Activated CD4-positive, alpha-beta T cell treated with anti-CD3 and anti-CD28 coated beads, Interleukin-2, Interleukin-6, amounts not matched to agents 100 ng/mL and 50 ng/mL, durations not matched to agents 16 hours and 8 hours (primary cell): ENCODE data around the gene BNIP5.

ENCODE experiments used
- DNase-seq: peaks from one replicate; pipeline ENCODE4 v3.0.0-alpha.2; 2020

BNIP5 gene

DNA sequence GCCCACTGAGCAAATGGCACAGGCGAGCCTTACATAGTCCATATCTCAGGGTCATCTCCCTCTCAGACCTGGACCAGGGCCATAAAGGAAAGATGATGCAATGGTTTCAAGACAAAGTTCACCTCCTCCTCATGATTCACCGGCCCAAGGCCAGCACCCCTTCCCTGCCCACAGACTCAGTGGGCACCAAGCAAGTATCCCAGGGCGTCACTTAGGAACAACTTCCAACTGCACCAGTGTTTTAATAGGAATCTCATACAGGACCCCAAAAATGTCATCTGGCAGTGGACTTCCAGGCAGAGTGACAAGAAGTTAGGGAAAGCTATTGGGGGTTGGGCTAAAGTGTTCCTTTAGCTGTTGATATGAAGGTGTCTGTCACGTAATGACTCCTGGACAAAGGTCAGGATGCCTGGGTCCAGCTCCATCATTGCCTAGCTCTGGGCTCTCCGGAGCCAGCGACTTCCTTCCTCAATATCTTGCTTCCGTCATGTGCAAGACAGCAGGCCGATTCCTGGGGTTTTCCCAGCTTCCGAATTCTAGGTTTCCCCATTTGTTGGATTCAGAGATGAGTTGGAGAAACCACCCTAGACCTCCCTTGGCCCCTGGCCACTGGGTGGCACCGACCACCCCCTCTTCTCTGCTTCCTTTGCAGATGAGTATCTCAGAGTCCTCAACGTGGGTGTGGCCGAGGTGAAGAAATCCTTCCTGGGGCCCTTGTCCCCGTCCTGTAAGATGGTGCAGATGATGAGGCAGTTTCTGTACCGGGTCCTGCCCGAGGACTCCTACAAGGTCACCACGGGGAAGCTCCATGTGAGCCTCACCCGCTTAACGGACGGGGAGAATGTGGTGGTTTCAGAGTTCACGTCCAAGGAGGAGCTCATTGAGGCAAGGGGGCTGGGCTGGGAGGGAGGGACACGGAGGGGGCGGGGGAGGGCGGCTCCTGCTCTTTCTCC lies 45.7 kb downstream of the BNIP5 start:
- DNase-seq: no peak

DNA sequence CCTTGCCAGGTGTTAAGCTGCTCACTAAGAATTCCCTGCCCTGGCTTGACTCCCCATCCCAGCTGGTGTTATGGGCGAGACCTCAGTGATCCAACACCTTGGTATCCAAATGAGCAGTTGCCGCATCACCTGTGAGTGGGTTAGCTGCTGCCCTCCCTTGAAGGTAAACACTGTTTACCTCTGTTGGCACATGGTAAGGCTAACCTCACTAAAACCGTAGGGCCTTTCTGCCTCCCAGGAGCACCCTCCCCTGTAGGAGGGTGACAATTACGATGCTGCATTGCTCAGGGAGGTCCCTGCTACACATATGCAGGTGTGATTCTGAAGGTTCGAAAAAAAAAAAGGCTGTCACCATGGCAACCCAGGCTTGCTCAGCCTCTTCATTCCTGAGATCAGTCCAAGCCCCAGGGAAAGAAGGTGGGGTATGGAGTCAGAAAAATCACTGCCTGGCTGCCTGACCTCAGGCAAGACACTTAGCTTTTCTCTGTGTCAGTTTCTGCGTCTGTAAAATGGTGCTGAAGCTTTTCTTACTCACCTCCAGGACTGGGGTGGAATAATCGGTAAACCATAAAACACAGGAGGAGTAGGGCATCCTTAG lies 47.3 kb downstream of the BNIP5 start:
- no peak for DNase-seq

DNA sequence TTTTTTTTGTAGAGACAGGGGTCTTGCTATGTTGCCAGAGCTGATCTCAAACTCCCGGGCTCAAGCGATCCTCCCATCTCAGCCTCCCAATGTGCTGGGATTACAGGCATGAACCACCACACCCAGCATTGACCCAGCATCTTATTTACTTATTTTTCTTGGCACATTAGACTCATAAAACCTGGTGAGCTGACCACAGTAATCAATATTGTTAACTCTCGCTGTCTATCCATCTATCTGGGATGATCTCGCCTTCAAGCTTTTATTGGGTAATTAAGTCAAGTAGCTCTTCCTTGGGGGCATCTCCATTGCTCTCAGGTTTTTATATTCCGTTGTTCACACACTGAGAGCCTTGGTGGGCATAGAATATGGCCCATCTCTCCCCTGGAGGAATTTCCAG lies 49.8 kb downstream of the BNIP5 start:
- DNase-seq: no peak

DNA sequence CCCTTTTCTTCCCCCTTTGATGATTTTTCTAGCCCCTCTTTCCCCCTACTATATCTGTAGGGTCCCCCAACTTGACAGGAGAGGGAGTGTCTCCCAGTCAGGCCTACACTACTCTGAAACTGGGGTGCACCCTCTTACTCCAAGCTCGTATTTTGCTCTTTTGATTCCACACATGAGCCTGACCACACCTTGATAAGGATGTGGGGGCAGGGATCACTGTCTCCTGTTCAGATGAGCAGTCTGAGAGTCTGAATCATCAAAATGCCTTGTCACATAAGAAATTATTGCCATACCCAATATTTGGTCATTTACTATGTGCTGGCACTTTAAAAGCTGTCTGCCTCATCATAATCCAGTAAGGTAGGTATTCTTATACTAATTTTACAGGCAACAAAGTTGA lies 50.9 kb downstream of the BNIP5 start:
- DNase-seq: no peak

DNA sequence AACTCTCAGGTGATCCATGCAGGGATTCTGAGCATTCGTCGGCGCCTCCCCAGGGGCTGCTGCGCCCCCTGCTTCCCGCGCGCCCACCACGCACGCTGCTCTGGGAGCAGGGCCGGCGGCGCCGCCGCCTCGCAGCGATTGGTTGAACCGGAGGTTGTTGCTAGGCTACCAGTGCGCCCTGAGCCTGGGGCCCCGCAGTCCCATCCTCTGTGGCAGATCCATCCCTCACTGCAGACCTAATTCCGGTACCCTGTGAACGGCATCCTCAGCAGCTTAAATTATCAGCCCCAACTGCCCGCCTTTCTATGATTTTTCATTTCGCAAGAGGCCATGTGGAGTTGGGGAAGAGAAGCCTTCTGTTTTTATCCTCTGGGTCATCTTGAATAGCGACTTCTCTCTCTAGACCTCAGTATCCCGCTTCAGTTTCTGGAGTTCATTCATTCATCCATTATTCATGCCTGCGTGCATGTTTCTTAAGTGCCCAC lies 51.5 kb downstream of the BNIP5 start:
- DNase-seq: no peak

DNA sequence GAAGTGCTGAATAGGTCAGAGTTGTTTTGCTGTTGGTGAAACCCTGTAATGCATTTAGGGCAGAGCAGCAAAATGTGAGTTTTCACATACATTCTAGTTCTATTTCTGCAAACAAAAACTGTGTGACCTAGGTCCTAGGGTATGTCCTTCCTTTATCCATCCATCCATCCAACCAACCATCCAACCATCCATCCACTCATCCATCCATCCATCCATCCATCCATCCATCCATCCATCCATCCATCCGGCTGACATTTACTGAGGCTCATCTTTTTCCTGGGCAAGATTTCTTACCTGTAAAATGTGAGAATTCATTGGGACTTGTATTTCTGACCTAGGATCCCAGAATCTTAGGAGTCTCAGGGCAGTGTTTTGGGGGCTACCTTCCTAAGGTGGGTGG lies 52.3 kb downstream of the BNIP5 start:
- DNase-seq: no peak

DNA sequence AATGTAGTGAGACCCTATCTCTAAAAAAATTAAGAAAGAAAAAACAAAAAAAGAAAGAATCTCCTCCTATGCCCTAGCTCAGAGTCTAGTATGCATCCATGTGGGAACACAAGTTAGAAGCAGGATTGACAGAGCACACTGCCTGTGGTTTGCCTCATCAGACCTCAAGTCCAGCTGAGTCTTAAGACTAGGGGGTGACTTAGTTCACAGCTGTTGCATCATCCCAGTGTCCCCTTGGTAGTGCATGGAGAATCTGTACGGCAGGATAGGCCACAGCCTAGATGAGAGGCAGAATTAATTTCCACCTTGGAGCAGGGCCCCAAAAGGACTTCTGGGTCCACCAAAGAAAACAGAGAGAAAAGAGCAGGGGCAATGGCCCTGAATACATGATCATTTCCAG lies 53.1 kb downstream of the BNIP5 start:
- DNase-seq: no peak

DNA sequence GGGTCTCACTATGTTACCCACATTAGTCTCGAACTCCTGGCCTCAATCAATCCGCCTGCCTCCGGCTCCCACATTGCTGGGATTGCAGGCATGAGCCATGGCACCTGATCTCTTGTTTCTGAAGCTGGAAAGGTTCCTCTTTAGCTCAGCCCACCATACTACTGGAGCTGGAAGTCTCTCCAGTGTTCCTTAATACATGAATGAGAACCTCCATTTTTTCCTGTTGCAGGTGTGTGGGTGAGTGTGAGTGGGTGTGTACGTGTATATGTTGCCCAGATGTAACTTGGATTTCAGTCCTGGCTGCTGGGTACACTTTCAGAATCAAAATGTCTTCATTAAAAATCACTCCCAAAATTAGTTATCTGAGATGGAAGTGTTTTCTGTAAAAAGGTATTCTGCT lies 55.7 kb downstream of the BNIP5 start:
- no peak for DNase-seq

DNA sequence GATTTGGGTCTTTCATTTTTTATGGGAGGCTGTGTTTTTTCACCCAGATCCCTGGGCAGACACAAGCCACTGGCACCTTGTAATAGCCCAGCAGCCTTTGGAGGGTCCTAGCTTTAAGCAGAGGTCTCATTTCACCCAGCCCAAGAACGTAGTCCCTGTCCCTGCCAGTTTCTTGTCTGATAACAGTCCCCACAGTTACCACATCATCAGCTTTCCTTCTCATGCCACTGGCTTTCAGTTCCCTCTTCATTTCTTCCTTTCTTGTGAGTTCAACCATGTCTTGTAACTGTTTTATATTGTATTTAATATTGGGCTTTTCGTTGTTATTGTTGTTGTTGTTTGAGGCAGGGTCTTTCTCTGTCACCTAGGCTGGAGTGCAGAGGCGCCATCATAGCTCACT lies 56.2 kb downstream of the BNIP5 start:
- no peak for DNase-seq

DNA sequence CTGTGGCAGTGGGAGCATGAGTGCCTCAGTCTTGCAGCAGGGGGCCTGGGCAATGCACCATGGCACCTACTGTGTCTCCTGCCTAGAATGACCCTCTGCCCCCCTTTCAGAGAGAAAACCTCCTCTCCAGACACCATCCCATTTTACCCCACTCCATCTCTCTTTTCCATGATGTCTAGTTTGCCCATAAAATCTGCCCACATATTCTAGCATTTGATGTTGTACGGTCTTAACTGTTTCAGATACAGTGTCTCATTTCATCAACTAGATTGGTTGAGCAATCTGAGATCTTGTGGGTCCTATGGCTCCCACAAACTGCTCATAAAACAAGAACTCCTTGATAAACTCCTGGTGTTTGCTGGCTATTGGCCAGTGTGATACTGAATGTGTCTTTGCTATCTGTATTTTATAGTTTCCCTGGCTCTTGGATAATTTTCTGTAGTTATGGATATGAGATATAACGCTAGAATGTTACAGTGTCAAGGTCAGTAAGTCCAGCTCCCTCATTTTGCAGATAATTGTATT lies 58.7 kb downstream of the BNIP5 start:
- no peak for DNase-seq

DNA sequence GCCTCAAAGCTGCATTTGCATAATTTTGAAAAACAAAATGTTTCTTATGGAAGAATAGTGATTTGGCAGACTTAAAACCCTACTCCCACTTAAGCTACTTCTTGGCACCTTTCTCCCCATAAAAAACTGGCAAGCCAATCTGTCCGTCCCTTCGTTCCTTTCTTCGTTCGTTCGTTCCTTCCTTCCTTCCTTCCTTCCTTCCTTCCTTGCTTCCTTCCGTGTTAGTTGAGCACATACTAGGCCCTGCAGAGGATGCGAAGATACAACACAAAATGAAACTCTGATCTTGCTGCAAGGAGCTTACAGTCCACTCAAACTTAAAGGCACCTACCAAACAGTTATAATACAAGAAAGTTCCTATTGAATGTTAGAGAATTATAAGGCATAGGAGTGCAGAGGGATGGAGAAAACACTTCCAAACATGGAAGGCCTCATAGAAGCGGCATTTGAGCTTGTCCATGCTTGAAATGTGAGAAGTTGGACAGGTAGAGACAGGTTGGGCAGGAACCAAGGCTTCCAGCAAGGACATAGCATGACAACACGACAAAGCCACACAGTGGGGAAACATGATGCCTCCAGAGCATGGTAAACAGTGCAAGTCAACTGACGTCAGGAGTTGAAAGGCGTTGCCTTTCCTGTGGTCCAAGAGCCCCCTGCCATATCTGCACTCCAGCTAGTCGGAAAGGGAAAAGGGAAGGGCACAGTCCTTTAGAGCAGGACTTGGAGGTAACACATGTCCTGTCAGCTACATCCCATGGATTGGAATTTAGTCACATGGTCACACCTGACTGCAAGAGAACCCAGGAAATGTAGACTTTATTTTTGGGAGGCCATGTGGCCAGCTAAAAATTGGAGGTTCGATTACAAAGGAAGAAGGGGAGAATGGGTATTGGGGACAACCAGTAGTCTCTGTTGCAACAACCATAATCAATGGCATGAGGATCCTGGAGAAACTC lies 59.8 kb downstream of the BNIP5 start:
- no peak for DNase-seq

DNA sequence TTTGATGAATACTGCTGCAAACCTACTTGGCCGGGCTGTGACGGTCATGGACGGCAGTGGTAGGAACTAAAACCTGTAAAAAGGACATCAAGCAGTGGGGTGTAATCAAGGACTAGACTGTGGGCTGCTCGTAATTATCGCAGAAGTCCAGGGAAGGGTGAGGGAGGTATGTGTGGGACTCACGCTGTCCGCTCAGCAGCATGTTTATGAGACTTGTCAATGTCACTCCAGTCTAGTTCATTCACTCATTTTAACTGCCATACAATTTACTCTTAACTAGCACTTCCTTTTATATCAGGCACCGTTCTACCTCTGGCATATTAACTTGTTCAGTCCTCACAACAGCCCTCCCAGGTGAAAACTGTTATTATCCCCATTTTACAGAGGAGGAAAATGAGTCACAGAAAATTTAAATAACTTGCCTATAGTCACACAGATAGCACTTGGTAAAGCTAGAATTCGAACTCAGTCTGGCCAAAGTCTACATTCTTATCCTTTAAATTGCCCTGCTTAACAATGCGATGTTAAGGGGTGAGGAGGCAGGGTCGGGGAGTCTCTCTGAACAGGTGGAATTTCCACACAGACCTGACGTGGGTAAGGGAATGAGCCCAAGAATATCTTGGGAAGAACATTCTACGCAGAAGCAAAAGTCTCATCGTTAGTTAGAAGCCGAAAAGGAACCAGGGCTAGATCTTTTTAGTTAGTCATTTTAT lies 62.7 kb downstream of the BNIP5 start:
- DNase-seq: no peak

DNA sequence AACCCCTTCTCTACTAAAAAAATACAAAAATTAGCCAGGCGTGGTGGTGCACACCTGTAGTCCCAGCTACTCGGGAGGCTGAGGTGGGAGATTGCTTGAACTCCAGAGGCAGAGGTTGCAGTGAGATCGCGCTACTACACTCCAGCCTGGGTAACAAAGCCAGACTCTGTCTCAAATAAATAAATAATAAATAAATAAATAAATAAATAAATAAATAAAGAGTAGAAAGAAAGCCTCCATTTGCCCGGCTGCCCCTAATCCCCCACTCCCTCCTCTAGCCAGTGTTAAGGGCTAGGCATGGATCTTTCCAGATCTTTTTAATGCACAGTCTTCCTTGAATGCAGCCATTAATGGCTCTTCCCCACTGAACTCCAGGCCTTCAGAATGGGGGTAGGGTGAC lies 63.6 kb downstream of the BNIP5 start:
- DNase-seq: no peak

DNA sequence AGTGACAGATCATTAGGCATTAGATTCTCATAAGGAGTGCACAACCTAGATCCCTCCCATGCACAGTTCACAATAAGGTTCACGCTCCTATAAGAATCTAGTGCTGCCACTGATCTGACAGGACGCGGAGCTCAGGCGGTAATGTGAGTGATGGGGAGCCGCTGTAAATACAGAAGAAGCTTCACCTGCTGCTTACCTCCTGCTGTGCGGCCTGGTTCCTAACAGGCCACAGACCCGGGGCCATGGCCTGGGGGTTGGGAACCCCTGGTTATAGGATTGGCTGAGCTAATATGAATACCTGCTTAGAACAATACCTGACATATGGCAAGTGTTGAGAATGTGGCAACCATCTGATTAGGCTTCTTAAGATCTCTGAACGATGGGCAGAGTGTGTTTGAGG lies 64.5 kb downstream of the BNIP5 start:
- no peak for DNase-seq

DNA sequence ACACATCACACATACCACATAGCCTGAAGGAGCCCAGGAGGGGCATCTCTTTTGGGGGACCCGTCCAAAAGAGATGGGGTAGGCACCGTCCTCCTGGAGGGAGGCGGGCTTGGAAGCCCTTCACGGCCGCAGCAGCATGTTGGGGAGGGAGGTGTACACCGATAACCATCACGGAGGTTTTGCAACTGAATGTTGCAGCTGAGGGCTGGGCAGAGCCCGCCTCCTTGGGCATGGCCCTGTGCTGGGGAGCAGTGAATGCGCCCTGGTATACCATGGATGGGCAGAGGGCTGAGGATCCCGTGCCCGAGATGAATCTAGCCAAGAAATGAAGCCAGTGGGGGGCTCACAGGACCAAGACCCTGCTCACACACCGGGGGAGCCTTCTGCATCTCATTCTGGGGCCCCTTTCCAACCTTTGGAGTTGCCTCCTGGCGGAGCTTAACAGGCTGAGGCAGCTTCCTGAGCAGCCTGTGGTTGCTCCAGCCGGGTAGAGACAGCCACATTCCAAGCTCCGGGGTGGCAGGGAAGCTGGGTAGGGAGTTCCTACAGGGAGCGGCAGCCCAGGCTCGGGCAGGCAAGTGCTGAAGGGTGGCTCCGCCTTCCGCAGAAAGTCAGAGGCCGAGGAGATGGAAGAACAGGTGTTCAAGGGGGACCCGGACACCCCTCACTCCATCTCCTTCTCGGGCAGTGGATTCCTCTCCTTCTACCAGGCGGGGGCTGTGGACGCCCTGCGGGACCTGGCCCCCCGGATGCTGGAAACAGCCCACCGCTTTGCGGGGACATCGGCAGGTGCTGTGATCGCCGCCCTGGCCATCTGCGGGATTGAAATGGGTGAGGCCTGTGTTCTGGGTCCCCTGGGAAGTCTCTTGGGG lies 66.6 kb downstream of the BNIP5 start, which contains the start of gene PNPLA1:
PNPLA1 (plus strand) TSS at position 227 of the 872 bp plus-strand sequence; CDS start at position 627, 400 bp downstream.
- DNase-seq: no peak

DNA sequence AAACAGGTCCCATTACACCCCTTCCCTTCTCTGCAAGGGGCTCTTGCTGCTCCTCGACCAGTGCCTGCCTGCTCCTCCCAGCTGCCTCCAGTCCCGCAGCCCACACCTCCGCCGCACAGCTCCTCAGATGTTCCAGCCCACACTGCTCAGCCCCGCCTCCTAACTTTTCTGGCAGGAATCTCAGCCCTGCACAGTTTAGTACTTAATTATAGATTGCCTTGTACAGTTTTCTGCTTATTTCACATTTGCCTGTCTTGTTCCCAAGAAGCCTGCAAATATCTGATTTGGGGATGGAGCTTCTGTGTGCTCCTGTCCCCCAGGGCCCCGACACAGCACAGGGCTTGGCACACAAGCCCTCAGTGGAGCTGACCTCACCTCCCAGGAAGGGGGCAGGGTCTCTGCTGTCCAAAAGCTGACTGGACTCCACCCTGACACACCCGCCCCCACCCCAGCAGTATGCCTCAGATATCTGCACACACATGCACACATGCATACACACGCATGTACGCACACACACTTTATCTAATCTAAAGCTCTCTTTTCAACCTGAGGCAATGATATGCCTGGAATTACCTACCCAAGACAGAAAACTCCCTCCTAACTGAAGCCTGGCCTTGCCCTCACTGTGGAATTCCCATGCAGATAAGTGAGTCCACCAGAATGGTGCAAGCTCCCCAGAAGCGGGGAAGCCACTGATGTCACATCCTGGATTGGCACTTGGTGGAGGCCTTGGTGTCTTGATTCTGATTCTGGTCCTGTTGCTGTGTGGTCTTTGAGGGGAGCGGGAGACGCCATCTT lies 68.0 kb downstream of the BNIP5 start:
- no peak for DNase-seq

DNA sequence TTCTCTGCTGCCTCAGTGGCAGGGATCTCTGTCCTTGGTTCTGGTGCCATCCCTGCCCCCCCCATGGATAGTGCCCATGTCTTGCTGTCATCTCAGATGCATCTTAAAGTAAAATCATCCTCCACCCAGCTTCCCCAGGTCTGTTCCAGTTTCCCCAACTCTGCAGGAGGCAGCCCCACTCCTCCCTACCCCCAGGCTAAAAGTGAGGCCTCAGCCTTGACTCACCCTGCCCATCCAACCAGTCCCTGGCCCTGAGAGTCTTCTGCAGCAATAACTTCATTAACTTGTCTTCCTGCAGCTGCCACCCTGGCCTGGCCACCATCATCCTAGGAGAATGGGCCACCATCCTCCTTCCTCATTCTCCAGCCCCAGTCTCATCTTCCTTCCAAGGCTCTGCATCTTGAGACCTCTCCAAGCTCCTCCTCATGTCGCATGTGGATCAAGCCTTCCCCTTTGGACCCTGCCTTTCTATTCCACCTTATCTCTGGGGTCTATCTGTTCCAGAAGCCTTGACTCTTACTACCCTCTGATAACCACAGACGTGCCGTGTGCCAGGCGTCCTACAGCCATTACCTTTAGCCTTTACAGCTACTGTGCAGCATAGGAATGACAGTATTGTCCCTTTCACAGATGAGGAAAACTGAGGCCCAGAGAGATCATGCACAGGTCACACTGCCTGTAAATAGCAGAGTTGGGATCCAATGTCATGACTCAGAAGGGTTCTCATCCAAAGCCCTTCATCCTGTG lies 68.8 kb downstream of the BNIP5 start:
- DNase-seq: no peak

DNA sequence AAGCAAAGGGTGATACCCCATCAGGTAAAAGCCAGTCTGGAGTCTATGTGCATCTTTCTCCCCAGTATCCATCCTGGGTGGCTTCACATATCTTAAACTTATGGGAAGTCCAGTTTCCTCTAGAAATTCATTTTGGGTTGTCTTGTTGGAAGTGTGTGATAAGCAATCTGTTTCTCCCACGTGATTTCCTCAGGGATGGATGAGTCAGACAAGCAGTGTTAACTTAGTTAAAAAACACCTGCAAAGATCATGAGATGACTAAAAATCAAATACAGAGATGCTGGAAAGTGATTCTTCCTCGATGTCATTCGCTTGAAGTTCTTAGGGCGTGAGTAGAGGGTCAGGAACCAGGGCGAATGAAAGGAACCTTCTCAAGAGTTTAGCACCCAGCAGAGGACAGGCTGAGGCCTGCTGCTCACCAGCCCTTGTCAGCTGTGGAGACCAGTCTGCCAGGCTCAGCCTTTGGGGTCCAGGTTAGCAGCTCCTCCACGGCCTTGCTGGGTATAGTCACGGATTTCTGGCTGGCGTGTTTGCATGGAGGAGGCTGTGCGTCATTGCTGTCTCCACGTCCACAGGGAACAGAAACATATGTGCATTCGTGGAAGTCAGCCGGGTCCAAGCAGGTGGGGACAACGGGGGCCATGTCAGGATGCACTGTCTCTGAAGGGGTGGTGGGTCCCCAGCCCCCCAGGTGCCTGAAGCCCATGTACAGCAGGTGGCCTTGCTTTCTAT lies 69.6 kb downstream of the BNIP5 start:
- no peak for DNase-seq
